ENCODE results near the gene GCNT4.

DNA sequence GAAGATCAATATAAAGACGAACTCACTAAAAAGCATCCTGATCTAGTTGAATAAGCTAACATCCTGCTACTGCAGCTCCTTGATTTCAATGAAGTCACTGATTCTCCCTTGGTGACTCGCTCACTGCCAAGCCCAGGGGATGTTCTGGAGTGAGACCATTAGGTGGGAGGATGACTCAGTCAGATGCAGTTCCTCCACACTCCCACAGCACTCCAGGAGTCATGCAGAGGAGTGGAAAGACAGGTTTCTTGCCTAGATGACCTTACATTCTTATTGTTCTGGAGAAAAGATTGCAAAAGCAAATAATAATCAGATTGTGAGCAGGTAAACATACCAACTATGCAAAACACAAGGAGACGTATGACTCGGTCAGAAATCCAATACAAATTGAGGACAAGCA is 15.3 kb downstream of the GCNT4 start:
- TF ChIP-seq, protein P1, sequence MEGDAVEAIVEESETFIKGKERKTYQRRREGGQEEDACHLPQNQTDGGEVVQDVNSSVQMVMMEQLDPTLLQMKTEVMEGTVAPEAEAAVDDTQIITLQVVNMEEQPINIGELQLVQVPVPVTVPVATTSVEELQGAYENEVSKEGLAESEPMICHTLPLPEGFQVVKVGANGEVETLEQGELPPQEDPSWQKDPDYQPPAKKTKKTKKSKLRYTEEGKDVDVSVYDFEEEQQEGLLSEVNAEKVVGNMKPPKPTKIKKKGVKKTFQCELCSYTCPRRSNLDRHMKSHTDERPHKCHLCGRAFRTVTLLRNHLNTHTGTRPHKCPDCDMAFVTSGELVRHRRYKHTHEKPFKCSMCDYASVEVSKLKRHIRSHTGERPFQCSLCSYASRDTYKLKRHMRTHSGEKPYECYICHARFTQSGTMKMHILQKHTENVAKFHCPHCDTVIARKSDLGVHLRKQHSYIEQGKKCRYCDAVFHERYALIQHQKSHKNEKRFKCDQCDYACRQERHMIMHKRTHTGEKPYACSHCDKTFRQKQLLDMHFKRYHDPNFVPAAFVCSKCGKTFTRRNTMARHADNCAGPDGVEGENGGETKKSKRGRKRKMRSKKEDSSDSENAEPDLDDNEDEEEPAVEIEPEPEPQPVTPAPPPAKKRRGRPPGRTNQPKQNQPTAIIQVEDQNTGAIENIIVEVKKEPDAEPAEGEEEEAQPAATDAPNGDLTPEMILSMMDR (IDR thresholded peaks at IDR 0.05) = peak in 1 of 6 experiments; percentile 3
- TF ChIP-seq POLR2A (IDR thresholded peaks at IDR 0.05) = no peak

Data from Peyer's patch (tissue), 4 donors.